WTC11 (cell line): ENCODE measurements around the gene KLRF2.

Experiments used
- CREB1 ChIP-seq: sonication (generic); formaldehyde crosslinking; IDR thresholded peaks from 2 replicates; pipeline ENCODE4 v1.8.0; 2023; ENCODE audit warnings: mild to moderate bottlenecking, missing genetic modification reagents
- GTF2I ChIP-seq: fragments of 250-450 bp; sonication (Bioruptor Pico); conservative IDR thresholded peaks from 2 replicates; pipeline ENCODE4 v1.4.0; 2021; ENCODE audit warnings: mild to moderate bottlenecking
- NFATC4 ChIP-seq: fragments of 250-450 bp; sonication (Bioruptor Pico); IDR thresholded peaks from 2 replicates; pipeline ENCODE4 v1.9.0; 2021; ENCODE audit warnings: mild to moderate bottlenecking
- RORB ChIP-seq: fragments of 250-450 bp; sonication (Bioruptor Pico); IDR thresholded peaks from 2 replicates; pipeline ENCODE4 v1.9.0; 2021; ENCODE audit warnings: mild to moderate bottlenecking
- TF ChIP-seq, protein P1 (sequence below): fragments of 200-600 bp; IDR thresholded peaks from 2 replicates; pipeline ENCODE4 v1.8.0; 2022; ENCODE audit warnings: antibody characterized with exemption
- TF ChIP-seq, protein P2 (sequence below): sonication (generic); formaldehyde crosslinking; IDR thresholded peaks from 2 replicates; pipeline ENCODE4 v1.8.0; 2022; ENCODE audit warnings: mild to moderate bottlenecking, missing genetic modification reagents
- TF ChIP-seq, protein P3 (sequence below): sonication (generic); formaldehyde crosslinking; IDR thresholded peaks from 2 replicates; pipeline ENCODE4 v1.8.1; 2023; ENCODE audit warnings: mild to moderate bottlenecking, missing genetic modification reagents, moderate library complexity
- TF ChIP-seq, protein P4 (sequence below): sonication (generic); formaldehyde crosslinking; conservative IDR thresholded peaks from 2 replicates; pipeline ENCODE4 v1.8.1; 2022; ENCODE audit warnings: mild to moderate bottlenecking, missing genetic modification reagents
- TF ChIP-seq, protein P5 (sequence below): sonication (generic); formaldehyde crosslinking; IDR thresholded peaks from 2 replicates; pipeline ENCODE4 v1.8.1; 2022; ENCODE audit warnings: low read depth, mild to moderate bottlenecking, moderate library complexity, missing genetic modification reagents, borderline replicate concordance

DNA sequence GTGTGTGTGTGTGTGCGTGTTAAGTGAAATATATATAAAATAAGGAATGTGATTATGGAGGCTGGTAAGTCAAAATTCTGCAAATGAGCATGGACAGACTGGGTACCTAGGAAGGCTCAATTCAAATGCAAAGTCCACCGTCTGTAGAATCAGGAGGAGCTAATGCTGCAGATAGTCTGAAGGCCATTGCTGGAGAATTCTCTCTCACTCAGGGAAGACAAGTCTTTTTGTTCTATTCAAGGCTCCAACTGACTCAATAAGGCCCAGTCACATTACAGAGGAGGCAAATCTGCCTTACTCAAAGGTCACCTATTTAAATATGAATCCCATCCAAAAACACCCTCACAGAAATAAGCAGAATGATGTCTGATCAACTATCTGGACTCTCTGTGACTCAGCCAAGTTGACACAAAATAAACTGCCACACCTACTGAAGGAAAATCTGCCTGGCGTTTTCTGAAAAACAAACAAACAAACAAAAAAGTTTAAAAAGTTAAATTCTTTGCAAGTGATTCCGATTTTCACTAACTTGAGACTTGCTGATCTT lies 684 bp upstream of the KLRF2 start:
- TF ChIP-seq, protein P1, sequence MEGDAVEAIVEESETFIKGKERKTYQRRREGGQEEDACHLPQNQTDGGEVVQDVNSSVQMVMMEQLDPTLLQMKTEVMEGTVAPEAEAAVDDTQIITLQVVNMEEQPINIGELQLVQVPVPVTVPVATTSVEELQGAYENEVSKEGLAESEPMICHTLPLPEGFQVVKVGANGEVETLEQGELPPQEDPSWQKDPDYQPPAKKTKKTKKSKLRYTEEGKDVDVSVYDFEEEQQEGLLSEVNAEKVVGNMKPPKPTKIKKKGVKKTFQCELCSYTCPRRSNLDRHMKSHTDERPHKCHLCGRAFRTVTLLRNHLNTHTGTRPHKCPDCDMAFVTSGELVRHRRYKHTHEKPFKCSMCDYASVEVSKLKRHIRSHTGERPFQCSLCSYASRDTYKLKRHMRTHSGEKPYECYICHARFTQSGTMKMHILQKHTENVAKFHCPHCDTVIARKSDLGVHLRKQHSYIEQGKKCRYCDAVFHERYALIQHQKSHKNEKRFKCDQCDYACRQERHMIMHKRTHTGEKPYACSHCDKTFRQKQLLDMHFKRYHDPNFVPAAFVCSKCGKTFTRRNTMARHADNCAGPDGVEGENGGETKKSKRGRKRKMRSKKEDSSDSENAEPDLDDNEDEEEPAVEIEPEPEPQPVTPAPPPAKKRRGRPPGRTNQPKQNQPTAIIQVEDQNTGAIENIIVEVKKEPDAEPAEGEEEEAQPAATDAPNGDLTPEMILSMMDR: no peak
- TF ChIP-seq NFATC4 (no peak), CREB1 (CRISPR knock-in tag) (no peak), RORB (CRISPR knock-in tag) (no peak), GTF2I (CRISPR knock-in tag) (no peak)
- TF ChIP-seq, protein P2, sequence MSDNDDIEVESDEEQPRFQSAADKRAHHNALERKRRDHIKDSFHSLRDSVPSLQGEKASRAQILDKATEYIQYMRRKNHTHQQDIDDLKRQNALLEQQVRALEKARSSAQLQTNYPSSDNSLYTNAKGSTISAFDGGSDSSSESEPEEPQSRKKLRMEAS (CRISPR knock-in tag): no peak
- TF ChIP-seq, protein P3, sequence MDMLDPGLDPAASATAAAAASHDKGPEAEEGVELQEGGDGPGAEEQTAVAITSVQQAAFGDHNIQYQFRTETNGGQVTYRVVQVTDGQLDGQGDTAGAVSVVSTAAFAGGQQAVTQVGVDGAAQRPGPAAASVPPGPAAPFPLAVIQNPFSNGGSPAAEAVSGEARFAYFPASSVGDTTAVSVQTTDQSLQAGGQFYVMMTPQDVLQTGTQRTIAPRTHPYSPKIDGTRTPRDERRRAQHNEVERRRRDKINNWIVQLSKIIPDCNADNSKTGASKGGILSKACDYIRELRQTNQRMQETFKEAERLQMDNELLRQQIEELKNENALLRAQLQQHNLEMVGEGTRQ (CRISPR knock-in tag): no peak
- TF ChIP-seq, protein P4, sequence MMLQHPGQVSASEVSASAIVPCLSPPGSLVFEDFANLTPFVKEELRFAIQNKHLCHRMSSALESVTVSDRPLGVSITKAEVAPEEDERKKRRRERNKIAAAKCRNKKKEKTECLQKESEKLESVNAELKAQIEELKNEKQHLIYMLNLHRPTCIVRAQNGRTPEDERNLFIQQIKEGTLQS (CRISPR knock-in tag): no peak
- TF ChIP-seq, protein P5, sequence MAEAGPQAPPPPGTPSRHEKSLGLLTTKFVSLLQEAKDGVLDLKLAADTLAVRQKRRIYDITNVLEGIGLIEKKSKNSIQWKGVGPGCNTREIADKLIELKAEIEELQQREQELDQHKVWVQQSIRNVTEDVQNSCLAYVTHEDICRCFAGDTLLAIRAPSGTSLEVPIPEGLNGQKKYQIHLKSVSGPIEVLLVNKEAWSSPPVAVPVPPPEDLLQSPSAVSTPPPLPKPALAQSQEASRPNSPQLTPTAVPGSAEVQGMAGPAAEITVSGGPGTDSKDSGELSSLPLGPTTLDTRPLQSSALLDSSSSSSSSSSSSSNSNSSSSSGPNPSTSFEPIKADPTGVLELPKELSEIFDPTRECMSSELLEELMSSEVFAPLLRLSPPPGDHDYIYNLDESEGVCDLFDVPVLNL (CRISPR knock-in tag): no peak
